Pulmonary artery endothelial cell (primary cell): ENCODE measurements around the gene STK17B. TPM values are rescaled to one million over a fixed set of nuclear protein-coding genes. Genes with fewer than 3 reads are reported as not detected.
"Not testable (repeated sequence)": the region's sequence is repeated elsewhere in the genome, so short reads cannot be mapped to it uniquely, and the experiment has no call there.

Source experiments
- DNase-seq: peaks from one replicate; pipeline ENCODE4 v3.0.0-alpha.2; 2011; ENCODE audit warnings: low read depth, low spot score
- total RNA-seq: library from RNA; depleted of rRNA; stranded (reverse); fragments of >200 nt; gene quantifications from 2 replicates; pipeline ENCODE4 v1.2.3, GENCODE V29; 2014

Gene STK17B
- 10.6 and 22.5 TPM in 2 replicates for total RNA-seq

DNA sequence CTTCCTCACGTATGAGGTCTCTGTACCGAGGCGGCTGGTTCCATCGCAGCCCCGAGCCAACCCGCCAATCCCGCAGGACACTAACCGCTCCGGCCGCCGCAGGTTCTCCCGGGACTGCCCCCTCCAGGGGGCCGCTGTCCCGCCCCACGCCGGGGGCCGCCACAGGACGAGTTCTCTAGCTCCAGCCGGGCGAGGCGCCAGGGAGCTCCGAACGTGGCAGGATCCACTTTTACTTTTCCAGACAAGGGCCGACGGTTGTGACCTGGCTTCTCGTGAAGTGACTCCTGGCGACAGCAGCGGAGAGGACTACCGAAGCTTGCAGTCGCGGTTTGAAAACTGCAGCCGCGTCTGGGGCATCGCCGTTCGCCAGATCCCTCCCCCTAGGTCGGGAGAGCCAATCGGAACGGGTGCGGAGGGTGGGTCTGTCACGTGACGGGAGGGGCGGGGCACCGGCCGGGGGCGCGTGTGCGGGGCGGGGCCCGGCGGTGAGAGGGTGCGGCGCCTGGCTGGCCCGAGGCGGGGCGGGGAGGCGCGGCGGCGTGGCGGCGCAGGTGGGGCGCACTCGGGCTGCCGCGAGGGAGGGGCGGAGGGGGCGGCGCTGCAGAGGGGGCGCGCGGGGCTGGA lies at the start of gene STK17B:
Gene STK17B, minus strand, starts transcription at position 331 of the 624 bp plus-strand sequence. CDS start 8,195 bp downstream, outside the sequence.
- peak; percentile 70 for DNase-seq

DNA sequence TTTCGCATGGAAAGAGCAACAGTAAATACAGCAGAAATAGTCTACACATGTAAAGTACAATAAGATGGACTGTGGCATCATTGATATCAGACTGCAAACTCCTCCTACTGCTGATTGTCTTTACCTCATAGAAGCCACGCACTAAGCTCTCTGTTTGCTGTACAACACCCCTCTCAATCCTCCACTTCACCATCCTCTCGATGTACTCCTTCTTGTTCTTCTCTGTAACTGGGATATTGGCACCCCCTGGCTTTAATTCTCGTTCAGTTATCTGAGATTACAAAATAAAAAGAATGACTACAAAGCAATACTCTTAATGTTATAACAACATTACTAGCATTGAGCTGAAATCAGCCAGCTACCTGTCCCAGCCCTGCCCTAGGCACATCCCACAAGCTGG lies 49.3 kb upstream of the STK17B start:
- no peak for DNase-seq

GRCh38 chr2:196219671-196220070 lies 48.3 kb upstream of the STK17B start:
- no peak for DNase-seq

- DNase-seq = no peak
Observed at GRCh38 chr2:196218106-196218505, 46.7 kb upstream of the STK17B start.

- no peak for DNase-seq
Observed at GRCh38 chr2:196217116-196217515, 45.7 kb upstream of the STK17B start.

DNA sequence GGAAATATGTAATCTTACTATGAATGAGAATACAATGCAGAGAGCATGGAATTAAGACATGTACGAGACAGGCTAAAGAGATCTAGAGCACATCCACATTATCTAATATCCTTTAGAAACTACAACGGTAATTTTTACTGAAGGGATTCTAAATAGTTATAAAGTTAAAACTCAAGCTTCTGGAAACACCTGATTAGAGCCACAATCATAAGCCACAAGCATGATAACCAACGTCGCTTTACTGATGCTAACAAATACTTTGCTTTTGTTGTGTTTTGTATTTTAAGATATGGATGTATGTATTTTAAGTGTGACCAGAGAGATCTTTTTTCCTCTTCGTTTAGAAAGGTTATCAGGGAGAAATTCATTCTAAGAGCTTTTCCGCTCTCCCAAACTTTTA lies 44.0 kb upstream of the STK17B start:
- DNase-seq = no peak

- DNase-seq = no peak
Observed at GRCh38 chr2:196214156-196214555, 42.8 kb upstream of the STK17B start.

DNA sequence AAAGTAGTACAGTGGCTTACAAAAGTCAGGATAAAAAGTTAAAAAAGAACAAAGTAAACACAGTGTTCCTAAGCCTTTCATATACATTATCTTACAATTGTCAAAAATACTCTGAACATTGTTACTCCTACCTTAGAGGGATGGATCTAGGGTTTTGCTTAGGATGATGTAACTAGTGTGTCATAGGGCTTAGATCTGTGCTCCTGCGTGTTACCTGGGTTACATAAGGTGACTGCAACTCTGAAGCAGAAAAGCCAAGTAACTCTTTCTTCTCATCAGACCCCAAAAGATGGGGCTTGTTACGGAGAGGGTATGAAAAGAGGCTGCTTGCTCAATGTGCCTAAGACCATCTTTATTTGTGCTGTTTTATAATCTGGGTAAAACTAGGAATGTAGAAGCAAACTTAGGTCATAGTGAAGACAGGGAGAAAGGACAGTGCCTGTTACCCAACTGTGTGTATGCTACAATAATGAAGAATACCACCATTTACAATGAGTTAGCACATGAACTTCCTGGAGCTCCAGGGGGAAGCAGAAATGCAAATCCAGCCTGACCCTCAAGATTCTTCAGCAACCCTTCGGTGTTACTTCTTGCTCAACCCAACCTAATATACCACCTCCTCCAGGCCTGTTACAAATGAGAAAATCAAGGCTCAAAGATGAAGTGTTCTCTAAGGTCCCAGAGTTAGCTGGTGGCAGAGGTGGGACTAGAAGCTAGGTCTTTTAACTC lies 42.0 kb upstream of the STK17B start:
- no peak for DNase-seq

- no peak for DNase-seq
Observed at GRCh38 chr2:196208915-196209314, 37.5 kb upstream of the STK17B start.

- no peak for DNase-seq
Observed at GRCh38 chr2:196206804-196207203, 35.4 kb upstream of the STK17B start.

DNA sequence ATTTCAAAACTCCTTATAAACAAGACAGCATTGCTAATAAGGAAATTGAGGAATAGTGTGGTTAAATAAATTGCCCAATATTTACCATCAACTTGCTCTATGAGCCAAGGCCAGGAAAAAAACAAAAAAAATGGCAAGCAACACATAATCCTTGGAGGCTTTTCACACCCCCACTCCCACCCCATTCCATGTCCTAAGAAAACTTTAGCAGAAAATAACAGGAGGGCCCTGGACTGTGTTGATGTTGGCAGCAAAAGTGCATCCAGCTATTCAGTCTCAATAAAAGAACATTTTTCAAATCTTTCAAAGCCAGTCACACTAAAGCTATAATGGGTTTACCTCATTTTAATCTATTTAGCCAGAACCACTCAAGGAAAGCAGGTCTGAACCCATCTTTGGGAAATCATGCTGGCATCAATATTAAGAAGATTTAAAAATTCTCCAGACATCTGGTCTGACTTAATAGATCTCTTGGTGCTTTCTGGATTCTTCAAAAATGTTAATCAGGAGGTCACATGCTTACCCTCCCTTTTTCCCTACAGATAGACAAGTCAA lies 34.6 kb upstream of the STK17B start:
- DNase-seq = no peak

GRCh38 chr2:196205011-196205766 lies 33.8 kb upstream of the STK17B start:
- DNase-seq = no peak

DNA sequence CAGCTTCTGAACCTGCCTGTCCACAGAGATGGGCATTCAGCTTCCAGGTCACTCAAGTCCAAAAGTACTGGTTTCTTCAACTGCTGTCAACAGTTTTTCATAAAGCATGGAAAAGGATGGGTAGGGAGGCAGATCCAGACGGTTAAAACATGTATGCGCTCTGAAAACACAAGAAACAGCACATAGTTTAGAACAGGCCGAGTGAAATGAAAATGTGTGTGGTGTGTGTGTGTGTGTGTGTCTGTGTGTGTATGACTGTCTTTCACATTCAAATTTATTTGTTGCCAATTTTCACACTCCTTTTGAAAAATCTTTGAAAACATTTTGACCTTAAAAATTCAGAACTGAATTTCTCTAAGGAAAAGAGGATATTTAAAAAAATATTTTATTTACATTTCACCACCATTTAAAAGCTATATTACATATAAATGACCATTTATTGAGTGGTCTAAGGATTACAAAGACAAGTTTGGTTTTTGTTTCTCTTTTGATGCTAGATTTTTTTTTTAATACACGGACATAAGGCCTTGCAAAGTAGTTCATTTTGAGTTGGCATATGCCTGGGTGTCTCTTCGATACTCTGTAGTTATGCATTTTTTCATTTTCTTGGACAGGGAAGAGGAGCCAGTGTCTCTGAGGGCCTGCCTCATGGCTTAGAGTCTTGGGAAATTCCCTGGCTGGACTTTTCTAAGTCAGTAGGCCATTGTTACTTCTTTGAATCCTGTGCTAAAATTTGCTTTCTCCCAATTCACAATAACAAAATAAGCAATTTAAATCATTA lies 30.0 kb upstream of the STK17B start:
- DNase-seq = no peak

GRCh38 chr2:196200557-196200956 lies 29.2 kb upstream of the STK17B start:
- no peak for DNase-seq

- no peak for DNase-seq
Observed at GRCh38 chr2:196195758-196196157, 24.4 kb upstream of the STK17B start.

DNA sequence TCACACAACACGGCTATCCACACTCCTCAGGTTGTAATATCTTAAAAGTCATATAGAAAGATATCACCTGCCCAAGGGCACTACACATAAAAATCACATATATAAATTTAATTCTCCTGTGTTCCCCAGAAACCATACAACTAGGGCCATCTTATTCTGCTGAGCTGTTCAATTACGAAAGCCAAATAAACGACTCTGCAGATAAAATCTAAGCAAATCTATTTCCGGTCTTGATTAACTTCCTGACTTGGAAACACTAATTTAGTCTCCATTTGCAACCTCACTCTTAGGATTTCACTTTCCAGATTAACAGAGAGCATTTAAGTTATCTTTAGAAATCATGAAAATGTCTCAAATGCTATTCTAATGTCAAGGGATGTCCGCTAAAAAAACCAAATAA lies 23.9 kb upstream of the STK17B start:
- DNase-seq = no peak

DNA sequence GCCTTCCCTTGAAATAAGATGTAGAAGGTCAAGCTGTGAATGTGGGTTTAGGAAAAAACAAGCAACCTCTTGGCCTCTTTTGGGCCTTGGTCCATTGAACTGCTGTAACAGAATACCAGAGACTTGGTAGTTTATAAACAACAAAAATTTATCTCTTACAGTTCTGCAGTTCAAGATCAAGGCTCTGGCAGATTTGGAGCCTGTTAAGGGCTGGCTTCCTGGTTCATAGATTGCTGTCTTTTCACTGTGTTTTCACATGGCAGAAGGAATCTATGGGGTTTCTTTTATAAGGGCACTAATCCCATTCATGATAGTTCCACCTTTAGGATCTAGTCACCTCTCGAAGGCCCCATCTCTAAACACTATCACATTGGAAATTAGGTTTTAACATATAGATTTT lies 20.2 kb upstream of the STK17B start:
- no peak for DNase-seq

DNA sequence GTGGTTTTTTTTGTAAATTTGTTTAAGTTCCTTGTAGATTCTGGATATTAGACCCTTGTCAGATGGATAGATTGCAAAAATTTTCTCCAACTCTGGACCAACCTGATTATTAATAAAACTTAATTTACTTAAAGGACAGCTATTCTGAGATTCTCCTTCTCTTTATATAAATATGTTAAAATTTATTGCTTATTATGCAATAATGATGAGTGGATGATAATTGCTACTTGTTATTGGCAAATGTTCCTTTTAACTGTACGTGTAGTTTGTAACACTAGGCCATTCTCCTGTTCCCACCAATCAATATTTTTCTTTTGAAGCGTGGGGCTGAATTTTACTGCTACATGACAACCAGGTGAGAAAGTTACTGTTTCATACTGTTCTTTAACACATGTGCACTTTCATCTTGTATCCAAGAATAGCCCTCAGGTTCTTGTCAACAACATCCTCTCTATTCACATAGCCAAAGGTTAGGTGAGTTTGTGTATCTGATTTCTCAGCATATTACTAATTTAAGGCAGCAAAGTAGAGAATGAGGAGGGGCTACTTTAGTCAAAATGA lies 16.6 kb upstream of the STK17B start:
- no peak for DNase-seq

GRCh38 chr2:196187175-196187700 lies 15.9 kb upstream of the STK17B start:
- not testable (repeated sequence) for DNase-seq

DNA sequence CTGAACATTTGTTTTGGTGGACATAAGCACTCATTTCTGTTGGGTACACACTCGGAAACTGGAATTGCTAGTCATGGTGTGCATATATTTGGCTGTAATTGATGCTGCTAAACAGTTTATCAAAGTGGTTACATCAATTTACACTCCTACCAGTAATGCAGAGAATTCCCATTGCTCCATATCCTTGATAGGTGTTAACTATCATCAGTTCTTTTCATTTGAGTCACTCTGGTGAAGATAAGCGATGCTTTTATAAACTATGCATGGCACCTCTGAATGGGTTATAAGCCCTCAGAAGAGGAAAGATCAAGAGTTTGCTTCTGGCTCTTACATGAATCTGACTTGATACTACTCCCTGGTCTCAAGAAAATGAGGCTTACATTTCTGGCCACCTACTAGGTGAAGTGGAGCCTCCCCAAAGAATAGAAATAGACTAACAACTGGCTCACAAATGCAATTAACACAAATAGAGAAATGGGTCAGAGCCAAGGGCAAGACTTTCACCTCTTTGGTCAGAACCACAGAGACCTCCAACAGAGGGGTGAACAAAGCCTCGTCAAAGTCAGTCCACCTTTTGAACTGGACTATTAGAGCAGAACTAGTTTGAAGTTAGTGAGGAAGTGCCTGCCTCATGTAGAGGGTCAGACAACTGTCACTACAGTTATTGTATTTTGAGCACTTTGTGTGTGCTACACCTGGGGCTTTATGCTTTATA lies 15.0 kb upstream of the STK17B start:
- no peak for DNase-seq
